A549 (cell line): ENCODE data around the gene ATP1A4.

Experiments
- EP300 ChIP-seq, 2 experiments: fragments of >200 bp; sonication (Bioruptor Twin); formaldehyde crosslinking; IDR thresholded peaks; 2 replicates in 1 of 2; 3 replicates in 1 of 2; pipeline ENCODE4 v1.6.1; 2016 to 2017
- FOSB ChIP-seq: fragments of 250-450 bp; sonication (Bioruptor Pico); IDR thresholded peaks from 2 replicates; pipeline ENCODE4 v1.5.0; 2020; ENCODE audit warnings: mild to moderate bottlenecking, moderate library complexity
- POLR2A ChIP-seq: IDR thresholded peaks from 2 replicates; pipeline ENCODE4 v1.6.1; 2012; ENCODE audit warnings: mild to moderate bottlenecking, low read length
- TF ChIP-seq, protein P1 (sequence below): IDR thresholded peaks from 2 replicates; pipeline ENCODE4 v1.6.1; 2012
- TF ChIP-seq, protein P2 (sequence below): fragments of >200 bp; sonication (Bioruptor Twin); formaldehyde crosslinking; IDR thresholded peaks from 3 replicates; pipeline ENCODE4 v1.5.1; 2016

DNA sequence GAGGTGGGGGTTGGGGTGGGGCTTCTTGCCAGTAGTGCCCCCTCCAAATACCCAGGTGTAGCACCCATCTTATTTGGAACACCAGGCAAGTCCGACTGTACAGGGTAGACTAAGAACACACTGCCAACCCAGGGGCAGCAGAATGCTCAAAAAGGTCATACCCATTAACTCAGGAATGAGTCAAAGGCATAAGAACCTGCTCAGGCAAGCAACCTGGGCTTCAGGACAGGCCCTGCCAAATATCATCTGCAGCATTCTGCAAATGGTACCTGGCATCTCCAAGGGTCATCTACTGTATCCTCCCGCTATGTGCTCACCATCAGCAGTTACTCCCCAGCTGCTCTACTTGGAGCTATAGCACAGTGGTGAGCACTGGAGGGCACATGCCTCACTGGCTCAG, 73.2 kb downstream of the ATP1A4 start:
- no peak for TF ChIP-seq FOSB (CRISPR knock-in tag)
- TF ChIP-seq POLR2A = no peak
- TF ChIP-seq EP300 (IDR thresholded peaks at IDR 0.05) = no peak
- TF ChIP-seq, protein P1, sequence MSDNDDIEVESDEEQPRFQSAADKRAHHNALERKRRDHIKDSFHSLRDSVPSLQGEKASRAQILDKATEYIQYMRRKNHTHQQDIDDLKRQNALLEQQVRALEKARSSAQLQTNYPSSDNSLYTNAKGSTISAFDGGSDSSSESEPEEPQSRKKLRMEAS = no peak
- TF ChIP-seq, protein P2, sequence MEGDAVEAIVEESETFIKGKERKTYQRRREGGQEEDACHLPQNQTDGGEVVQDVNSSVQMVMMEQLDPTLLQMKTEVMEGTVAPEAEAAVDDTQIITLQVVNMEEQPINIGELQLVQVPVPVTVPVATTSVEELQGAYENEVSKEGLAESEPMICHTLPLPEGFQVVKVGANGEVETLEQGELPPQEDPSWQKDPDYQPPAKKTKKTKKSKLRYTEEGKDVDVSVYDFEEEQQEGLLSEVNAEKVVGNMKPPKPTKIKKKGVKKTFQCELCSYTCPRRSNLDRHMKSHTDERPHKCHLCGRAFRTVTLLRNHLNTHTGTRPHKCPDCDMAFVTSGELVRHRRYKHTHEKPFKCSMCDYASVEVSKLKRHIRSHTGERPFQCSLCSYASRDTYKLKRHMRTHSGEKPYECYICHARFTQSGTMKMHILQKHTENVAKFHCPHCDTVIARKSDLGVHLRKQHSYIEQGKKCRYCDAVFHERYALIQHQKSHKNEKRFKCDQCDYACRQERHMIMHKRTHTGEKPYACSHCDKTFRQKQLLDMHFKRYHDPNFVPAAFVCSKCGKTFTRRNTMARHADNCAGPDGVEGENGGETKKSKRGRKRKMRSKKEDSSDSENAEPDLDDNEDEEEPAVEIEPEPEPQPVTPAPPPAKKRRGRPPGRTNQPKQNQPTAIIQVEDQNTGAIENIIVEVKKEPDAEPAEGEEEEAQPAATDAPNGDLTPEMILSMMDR = no peak
